CD4-positive, alpha-beta T cell (primary cell): ENCODE data around the gene PPP1R12B. TPM values are rescaled to one million over a fixed set of nuclear protein-coding genes. Genes with fewer than 3 reads are reported as not detected.

Source experiments
- ATAC-seq: fragments of 200-7000 bp; cut with Tn5 transposase; one replicate; pipeline ENCODE4 v1.10.0; 2022; ENCODE audit warnings: mild to moderate bottlenecking; ENCODE audit not compliant: poor library complexity
- CTCF ChIA-PET: fragments of 350-600 bp; sonication (Branson Sonifier 250); formaldehyde crosslinking; loops from one replicate; lab custom pipeline; 2021; ENCODE audit warnings: antibody characterized with exemption, inconsistent platforms; lab: Charles Lee
- POLR2A ChIA-PET: fragments of 350-600 bp; sonication (Branson Sonifier 250); formaldehyde crosslinking; loops from one replicate; lab custom pipeline; 2021; ENCODE audit warnings: antibody characterized with exemption, inconsistent platforms; lab: Charles Lee
- DNase-seq, 14 experiments: peaks; one replicate each; pipeline ENCODE4 v3.0.0-alpha.2; 2013 to 2020; ENCODE audit warnings: mixed read lengths in 2 of 14
- H3K27ac ChIP-seq, 2 donors: one replicate each; pipeline versions ENCODE4 v1.5.1 to v1.7.0; 2013; ENCODE audit warnings: low read length in 2 of 2, low read depth in 1 of 2, mild to moderate bottlenecking in 1 of 2
- H3K27me3 ChIP-seq, 2 experiments: 1 replicate in 1 of 2; 2 replicates in 1 of 2; pipeline versions ENCODE4 v1.6.1 to v1.7.0; 2013; ENCODE audit warnings: low read length in 2 of 2, control low read depth in 1 of 2, mild to moderate bottlenecking in 1 of 2, moderate library complexity in 1 of 2; ENCODE audit not compliant: insufficient read depth in 2 of 2, control insufficient read depth in 1 of 2
- H3K36me3 ChIP-seq: one replicate; pipeline ENCODE4 v1.6.1; 2013; ENCODE audit warnings: low read length, control low read depth; ENCODE audit not compliant: insufficient read depth
- H3K4me1 ChIP-seq: one replicate; pipeline ENCODE4 v1.6.1; 2013; ENCODE audit warnings: low read length, control low read depth; ENCODE audit not compliant: insufficient read depth
- H3K4me3 ChIP-seq: one replicate; pipeline ENCODE4 v1.5.1; 2013; ENCODE audit warnings: mild to moderate bottlenecking, low read length, moderate library complexity
- H3K9me3 ChIP-seq, 2 experiments: 1 replicate in 1 of 2; 2 replicates in 1 of 2; pipeline versions ENCODE4 v1.6.1 to v1.7.0; 2013; ENCODE audit warnings: low read length in 2 of 2, mild to moderate bottlenecking in 2 of 2, control low read depth in 1 of 2, moderate library complexity in 1 of 2; ENCODE audit not compliant: control insufficient read depth in 1 of 2, insufficient read depth in 1 of 2
- H3K27ac Mint-ChIP-seq: one replicate; pipeline ENCODE4 v1.8.0; 2020; ENCODE audit warnings: mixed read lengths
- H3K27me3 Mint-ChIP-seq: one replicate; pipeline ENCODE4 v1.8.0; 2021; ENCODE audit warnings: mixed read lengths
- H3K36me3 Mint-ChIP-seq: one replicate; pipeline ENCODE4 v1.8.0; 2021; ENCODE audit warnings: low read depth, mixed read lengths
- H3K4me1 Mint-ChIP-seq: one replicate; pipeline ENCODE4 v1.8.0; 2021; ENCODE audit warnings: low read depth, mixed read lengths
- H3K4me3 Mint-ChIP-seq: one replicate; pipeline ENCODE4 v1.8.0; 2020; ENCODE audit warnings: mild to moderate bottlenecking, mixed read lengths
- H3K9me3 Mint-ChIP-seq: one replicate; pipeline ENCODE4 v1.8.0; 2020; ENCODE audit warnings: mixed read lengths
- intact Hi-C, 2 experiments: fragments of 100-400 bp; cut with DNase I in 1 of 2; cut with micrococcal nuclease in 1 of 2; formaldehyde crosslinking; loops; one replicate each; pipeline versions ENCODE4 v1.15.1 to v1.9.0; 2023 to 2025; cut with DNase I, micrococcal nuclease
- total RNA-seq, 174 experiments: library from RNA in 2 of 174; stranded (reverse) in 2 of 174; gene quantifications; one replicate each; pipeline ENCODE4 v1.2.3 and lab custom pipeline; 2021 to 2026
- TF ChIP-seq, protein P1 (sequence below): fragments of 200-600 bp; IDR thresholded peaks from one replicate; pipeline ENCODE4 v1.8.0; 2022; ENCODE audit warnings: antibody characterized with exemption, mild to moderate bottlenecking

Gene PPP1R12B
- total RNA-seq, 2 experiments from 2014 or later, result 15.0 to 15.3 TPM

DNA sequence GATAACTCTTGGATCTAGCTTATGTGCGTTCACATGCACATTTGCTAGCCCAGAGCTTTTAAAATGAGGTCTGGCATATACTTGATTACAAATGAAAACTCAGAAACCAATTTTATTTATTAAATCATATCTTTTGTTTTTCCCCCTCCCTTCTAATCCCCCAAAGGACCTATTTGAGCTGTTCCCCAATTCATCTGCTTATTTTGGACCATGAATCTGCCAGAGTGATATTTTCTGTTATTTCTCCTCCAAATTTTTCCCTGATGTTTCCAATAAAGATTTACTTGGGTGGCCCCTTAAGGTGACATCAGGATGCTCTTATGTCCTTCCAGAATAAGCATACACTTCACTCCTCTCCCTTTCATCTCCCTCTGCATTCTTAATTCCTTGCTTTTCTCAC lies 238.4 kb downstream of the PPP1R12B start:
- DNase-seq (no peak), ATAC-seq (no peak)
- TF ChIP-seq, protein P1, sequence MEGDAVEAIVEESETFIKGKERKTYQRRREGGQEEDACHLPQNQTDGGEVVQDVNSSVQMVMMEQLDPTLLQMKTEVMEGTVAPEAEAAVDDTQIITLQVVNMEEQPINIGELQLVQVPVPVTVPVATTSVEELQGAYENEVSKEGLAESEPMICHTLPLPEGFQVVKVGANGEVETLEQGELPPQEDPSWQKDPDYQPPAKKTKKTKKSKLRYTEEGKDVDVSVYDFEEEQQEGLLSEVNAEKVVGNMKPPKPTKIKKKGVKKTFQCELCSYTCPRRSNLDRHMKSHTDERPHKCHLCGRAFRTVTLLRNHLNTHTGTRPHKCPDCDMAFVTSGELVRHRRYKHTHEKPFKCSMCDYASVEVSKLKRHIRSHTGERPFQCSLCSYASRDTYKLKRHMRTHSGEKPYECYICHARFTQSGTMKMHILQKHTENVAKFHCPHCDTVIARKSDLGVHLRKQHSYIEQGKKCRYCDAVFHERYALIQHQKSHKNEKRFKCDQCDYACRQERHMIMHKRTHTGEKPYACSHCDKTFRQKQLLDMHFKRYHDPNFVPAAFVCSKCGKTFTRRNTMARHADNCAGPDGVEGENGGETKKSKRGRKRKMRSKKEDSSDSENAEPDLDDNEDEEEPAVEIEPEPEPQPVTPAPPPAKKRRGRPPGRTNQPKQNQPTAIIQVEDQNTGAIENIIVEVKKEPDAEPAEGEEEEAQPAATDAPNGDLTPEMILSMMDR, result no peak
- Histone ChIP-seq H3K27ac (no peak overlapping the region), H3K9me3 (no peaks in the 10 kb centered on the region), H3K27me3 (no peaks in the 10 kb centered on the region), H3K36me3 (no peaks in the 10 kb centered on the region), H3K4me3 (no peak overlapping the region), H3K4me1 (no peaks in the 10 kb centered on the region)
- H3K27me3 Mint-ChIP-seq, result no peaks in the 10 kb centered on the region
- no peaks in the 10 kb centered on the region for H3K9me3 Mint-ChIP-seq
- ChIA-PET POLR2A (no interaction called here), CTCF (no interaction called here)
- intact Hi-C loops, result no loop called here
- no peak overlapping the region for H3K27ac Mint-ChIP-seq
- H3K4me3 Mint-ChIP-seq, result no peak overlapping the region
- H3K4me1 Mint-ChIP-seq, result no peaks in the 10 kb centered on the region
- H3K36me3 Mint-ChIP-seq, result peaks cover 15% of the 10 kb centered on the region

DNA sequence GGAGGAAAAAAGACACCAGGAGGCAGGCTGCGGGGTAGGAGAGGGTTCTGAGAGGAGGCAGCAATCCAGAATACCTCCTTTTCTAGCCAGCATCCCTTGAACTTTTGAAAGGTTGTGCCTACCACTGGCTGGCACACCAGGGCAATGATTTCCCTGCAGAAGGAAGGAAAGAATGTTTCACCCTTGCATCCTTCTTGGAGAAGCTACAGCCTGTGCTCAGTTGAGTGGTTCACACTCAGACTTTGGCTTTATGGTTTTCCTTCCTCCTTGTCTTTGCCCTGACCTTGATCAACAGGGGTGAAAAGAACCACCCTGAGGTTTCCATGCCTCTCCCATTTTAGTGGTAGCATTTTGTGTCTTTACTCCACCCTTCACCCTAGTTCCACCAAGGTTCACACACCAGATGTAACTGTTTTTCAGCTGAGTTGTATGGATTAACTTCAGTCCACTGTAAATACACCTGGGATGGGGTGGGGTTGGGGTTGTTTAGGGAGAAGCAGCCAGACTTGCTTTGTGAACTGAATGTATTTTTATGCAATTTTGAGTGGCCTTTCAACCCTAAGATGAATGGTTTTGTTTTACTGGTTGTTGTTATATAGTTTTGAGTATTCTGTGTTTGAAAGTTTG lies 239.5 kb downstream of the PPP1R12B start:
- Mint-ChIP-seq H3K4me3 (no peak overlapping the region), H3K36me3 (peaks cover 11% of the 10 kb centered on the region), H3K9me3 (no peaks in the 10 kb centered on the region), H3K27ac (no peak overlapping the region), H3K27me3 (no peaks in the 10 kb centered on the region), H3K4me1 (no peaks in the 10 kb centered on the region)
- DNase-seq (no peak), ATAC-seq (no peak)
- no peak overlapping the region for H3K27ac ChIP-seq
- H3K4me1 ChIP-seq, result no peaks in the 10 kb centered on the region
- ChIA-PET CTCF (no interaction called here), POLR2A (no interaction called here)
- H3K36me3 ChIP-seq, result no peaks in the 10 kb centered on the region
- intact Hi-C loops, result no loop called here
- H3K9me3 ChIP-seq, result no peaks in the 10 kb centered on the region
- no peaks in the 10 kb centered on the region for H3K27me3 ChIP-seq
- H3K4me3 ChIP-seq, result no peak overlapping the region
- TF ChIP-seq, protein P1, result no peak

DNA sequence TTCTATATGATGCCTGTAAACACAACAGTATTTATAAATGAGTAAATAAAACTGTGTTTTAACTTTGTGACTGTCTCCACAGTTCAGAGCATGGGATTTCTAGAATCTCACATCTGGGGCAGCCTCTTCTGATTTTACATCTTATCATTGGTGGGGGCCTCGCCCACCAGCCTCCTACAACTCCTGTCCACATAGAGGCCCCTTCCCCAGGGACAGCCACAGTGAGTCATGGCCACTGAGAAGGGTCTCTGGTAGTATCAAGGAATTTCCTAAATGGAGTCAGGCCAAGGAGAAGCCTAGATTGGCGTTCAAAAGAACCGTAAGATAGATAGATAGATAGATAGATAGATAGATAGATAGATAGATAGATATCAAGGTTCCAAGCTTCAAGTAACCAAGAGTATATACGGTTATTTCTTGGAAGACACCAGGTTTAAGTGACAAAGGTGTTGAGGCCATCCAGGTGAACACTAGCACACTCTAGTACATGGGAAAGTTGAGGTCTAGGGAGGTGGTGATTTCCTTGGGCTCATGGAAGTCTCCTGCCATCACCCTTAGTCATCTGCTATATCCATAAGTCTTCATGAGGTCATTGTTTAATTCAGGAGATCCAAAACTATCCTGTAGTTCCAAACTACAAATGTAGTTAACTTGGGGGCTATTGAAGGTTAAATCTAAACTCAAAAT lies 240.1 kb downstream of the PPP1R12B start:
- peaks cover 11% of the 10 kb centered on the region for H3K36me3 Mint-ChIP-seq
- H3K4me1 Mint-ChIP-seq, result no peaks in the 10 kb centered on the region
- Histone ChIP-seq H3K36me3 (no peaks in the 10 kb centered on the region), H3K27ac (no peak overlapping the region), H3K27me3 (no peaks in the 10 kb centered on the region), H3K4me3 (no peak overlapping the region), H3K9me3 (no peaks in the 10 kb centered on the region), H3K4me1 (no peaks in the 10 kb centered on the region)
- H3K4me3 Mint-ChIP-seq, result no peak overlapping the region
- H3K27me3 Mint-ChIP-seq, result no peaks in the 10 kb centered on the region
- CTCF ChIA-PET, result no interaction called here
- ATAC-seq (no peak), DNase-seq (no peak)
- POLR2A ChIA-PET, result no interaction called here
- TF ChIP-seq, protein P1, result no peak
- no peak overlapping the region for H3K27ac Mint-ChIP-seq
- H3K9me3 Mint-ChIP-seq, result no peaks in the 10 kb centered on the region
- intact Hi-C loops, result no loop called here
